SK-N-SH treated with all-trans-retinoic acid at 6 μM for 48 hours (cell line): ENCODE data around the gene GPR34.

ENCODE experiments used
- ATAC-seq: fragments of 200-7000 bp; cut with Tn5 transposase; 3 replicates; pipeline ENCODE4 v1.9.1; 2020; ENCODE audit warnings: mild to moderate bottlenecking, moderate library complexity
- ARNTL ChIP-seq: fragments of 450-650 bp; formaldehyde crosslinking; IDR thresholded peaks from 2 replicates; pipeline ENCODE4 v1.5.0; 2020; ENCODE audit warnings: low read depth, mild to moderate bottlenecking, moderate library complexity, borderline replicate concordance
- BACH2 ChIP-seq: fragments of 250-450 bp; sonication (Bioruptor Pico); IDR thresholded peaks from 2 replicates; pipeline ENCODE4 v1.9.0; 2021; ENCODE audit warnings: mild to moderate bottlenecking, borderline replicate concordance
- CSDC2 ChIP-seq: fragments of 250-450 bp; sonication (Bioruptor Pico); IDR thresholded peaks from 2 replicates; pipeline ENCODE4 v1.5.0; 2020; ENCODE audit warnings: mild to moderate bottlenecking, moderate library complexity
- ESRRG ChIP-seq: fragments of 250-450 bp; sonication (Bioruptor Pico); IDR thresholded peaks from 2 replicates; pipeline ENCODE4 v1.6.1; 2021; ENCODE audit warnings: mild to moderate bottlenecking
- GLIS3 ChIP-seq: fragments of 250-450 bp; sonication (Bioruptor Pico); IDR thresholded peaks from 2 replicates; pipeline ENCODE4 v1.5.0; 2020; ENCODE audit warnings: mild to moderate bottlenecking, moderate library complexity
- ISL1 ChIP-seq: fragments of 250-450 bp; sonication (Bioruptor Pico); IDR thresholded peaks from 2 replicates; pipeline ENCODE4 v2.1.2; 2022; ENCODE audit warnings: mild to moderate bottlenecking, moderate library complexity
- OSR1 ChIP-seq: fragments of 250-450 bp; sonication (Bioruptor Pico); IDR thresholded peaks from 2 replicates; pipeline ENCODE4 v1.8.0; 2022; ENCODE audit warnings: moderate library complexity, mild to moderate bottlenecking, inconsistent platforms
- PPARA ChIP-seq: fragments of 250-450 bp; sonication (Bioruptor Pico); IDR thresholded peaks from 2 replicates; pipeline ENCODE4 v1.5.0; 2020; ENCODE audit warnings: mild to moderate bottlenecking, borderline replicate concordance
- RARB ChIP-seq: fragments of 250-450 bp; sonication (Bioruptor Pico); IDR thresholded peaks from 2 replicates; pipeline ENCODE4 v1.8.0; 2021; ENCODE audit warnings: mild to moderate bottlenecking, moderate library complexity
- SNAI2 ChIP-seq: fragments of 250-450 bp; sonication (Bioruptor Pico); IDR thresholded peaks from 2 replicates; pipeline ENCODE4 v1.5.0; 2020; ENCODE audit warnings: mild to moderate bottlenecking, moderate library complexity
- TCF4 ChIP-seq: fragments of 250-450 bp; sonication (Bioruptor Pico); IDR thresholded peaks from 2 replicates; pipeline ENCODE4 v1.8.0; 2021; ENCODE audit warnings: mild to moderate bottlenecking, moderate library complexity, borderline replicate concordance
- TOX ChIP-seq: fragments of 250-450 bp; sonication (Bioruptor Pico); IDR thresholded peaks from 2 replicates; pipeline ENCODE4 v1.8.0; 2021; ENCODE audit warnings: mild to moderate bottlenecking, moderate library complexity, borderline replicate concordance
- ZC3H10 ChIP-seq: fragments of 250-450 bp; sonication (Bioruptor Pico); IDR thresholded peaks from 2 replicates; pipeline ENCODE4 v1.5.1; 2021; ENCODE audit warnings: mild to moderate bottlenecking, moderate library complexity
- ZFP3 ChIP-seq: fragments of 250-450 bp; sonication (Bioruptor Pico); IDR thresholded peaks from 2 replicates; pipeline ENCODE4 v1.5.0; 2020; ENCODE audit warnings: mild to moderate bottlenecking, moderate library complexity
- ZFP30 ChIP-seq: fragments of 450-650 bp; formaldehyde crosslinking; IDR thresholded peaks from 2 replicates; pipeline ENCODE4 v1.5.0; 2022; ENCODE audit warnings: mild to moderate bottlenecking, moderate library complexity
- ZNF565 ChIP-seq: fragments of 450-650 bp; formaldehyde crosslinking; conservative IDR thresholded peaks from 2 replicates; pipeline ENCODE4 v1.5.0; 2020; ENCODE audit warnings: low read depth, mild to moderate bottlenecking, moderate library complexity
- ZNF70 ChIP-seq: fragments of 450-650 bp; formaldehyde crosslinking; IDR thresholded peaks from 2 replicates; pipeline ENCODE4 v1.5.0; 2020; ENCODE audit warnings: mild to moderate bottlenecking, moderate library complexity
- ZNF8 ChIP-seq: fragments of 450-650 bp; formaldehyde crosslinking; IDR thresholded peaks from 2 replicates; pipeline ENCODE4 v1.5.0; 2020; ENCODE audit warnings: mild to moderate bottlenecking, moderate library complexity
- TF ChIP-seq, protein P1 (sequence below): fragments of 250-450 bp; sonication (Bioruptor Pico); IDR thresholded peaks from 2 replicates; pipeline ENCODE4 v1.5.1; 2021; ENCODE audit warnings: mild to moderate bottlenecking, moderate library complexity
- TF ChIP-seq, protein P2 (sequence below): fragments of 250-450 bp; sonication (Bioruptor Pico); IDR thresholded peaks from 2 replicates; pipeline ENCODE4 v1.8.0; 2020; ENCODE audit warnings: mild to moderate bottlenecking, moderate library complexity, borderline replicate concordance
- TF ChIP-seq, protein P3 (sequence below): fragments of 250-450 bp; sonication (Bioruptor Pico); IDR thresholded peaks from 2 replicates; pipeline ENCODE4 v1.5.1; 2020; ENCODE audit warnings: low read depth, mild to moderate bottlenecking, moderate library complexity
- TF ChIP-seq, protein P4 (sequence below): fragments of 250-450 bp; sonication (Bioruptor Pico); IDR thresholded peaks from 2 replicates; pipeline ENCODE4 v1.5.0; 2020; ENCODE audit warnings: mild to moderate bottlenecking, moderate library complexity
- TF ChIP-seq, protein P5 (sequence below): fragments of 250-450 bp; sonication (Bioruptor Pico); IDR thresholded peaks from 2 replicates; pipeline ENCODE4 v1.8.0; 2021; ENCODE audit warnings: low read depth, mild to moderate bottlenecking, moderate library complexity, borderline replicate concordance

GPR34 gene

DNA sequence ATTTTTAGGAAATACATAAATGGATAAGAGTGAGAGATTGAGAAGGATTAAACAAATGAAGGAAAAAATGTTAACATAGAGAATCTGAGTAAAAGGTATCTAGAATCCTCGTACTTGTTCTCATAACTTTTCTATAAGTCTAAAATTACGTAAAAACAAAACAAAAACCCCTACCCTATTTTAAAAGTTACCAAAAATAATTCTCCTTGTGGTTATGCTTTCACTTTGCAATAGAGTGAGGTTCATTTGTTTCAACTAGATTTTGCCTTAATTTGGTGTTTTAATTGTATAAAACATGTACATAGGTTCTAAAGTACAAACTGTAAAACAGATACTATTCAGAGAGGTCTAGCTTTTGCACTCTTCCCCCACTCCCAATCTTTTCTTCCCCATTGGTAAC lies 3.8 kb upstream of the GPR34 start:
- TF ChIP-seq GLIS3 (no peak), ZFP30 (CRISPR knock-in tag) (no peak), ESRRG (CRISPR knock-in tag) (no peak), CSDC2 (CRISPR knock-in tag) (no peak), TCF4 (CRISPR knock-in tag) (no peak), PPARA (no peak), ZNF70 (CRISPR knock-in tag) (no peak)
- no peak for ATAC-seq

DNA sequence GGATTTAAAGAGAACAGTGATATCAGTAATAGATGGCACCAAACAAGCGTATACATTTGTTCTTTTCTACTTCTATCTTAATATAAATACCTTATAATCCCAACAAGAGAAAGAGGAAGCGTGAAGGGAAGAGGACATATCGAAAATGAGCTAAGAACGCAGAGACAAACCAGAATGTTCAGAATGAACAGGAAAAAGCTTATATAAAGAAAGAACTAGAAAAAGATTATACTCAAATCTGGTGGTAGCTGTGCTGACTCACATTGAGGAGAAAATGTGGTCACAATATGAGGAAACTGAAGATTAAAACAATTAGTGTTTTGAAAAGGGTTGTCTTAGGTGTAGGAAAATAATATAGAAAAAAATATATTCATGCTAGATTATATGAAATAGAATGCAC lies 2.0 kb upstream of the GPR34 start:
- ATAC-seq: no peak
- TF ChIP-seq, protein P1, sequence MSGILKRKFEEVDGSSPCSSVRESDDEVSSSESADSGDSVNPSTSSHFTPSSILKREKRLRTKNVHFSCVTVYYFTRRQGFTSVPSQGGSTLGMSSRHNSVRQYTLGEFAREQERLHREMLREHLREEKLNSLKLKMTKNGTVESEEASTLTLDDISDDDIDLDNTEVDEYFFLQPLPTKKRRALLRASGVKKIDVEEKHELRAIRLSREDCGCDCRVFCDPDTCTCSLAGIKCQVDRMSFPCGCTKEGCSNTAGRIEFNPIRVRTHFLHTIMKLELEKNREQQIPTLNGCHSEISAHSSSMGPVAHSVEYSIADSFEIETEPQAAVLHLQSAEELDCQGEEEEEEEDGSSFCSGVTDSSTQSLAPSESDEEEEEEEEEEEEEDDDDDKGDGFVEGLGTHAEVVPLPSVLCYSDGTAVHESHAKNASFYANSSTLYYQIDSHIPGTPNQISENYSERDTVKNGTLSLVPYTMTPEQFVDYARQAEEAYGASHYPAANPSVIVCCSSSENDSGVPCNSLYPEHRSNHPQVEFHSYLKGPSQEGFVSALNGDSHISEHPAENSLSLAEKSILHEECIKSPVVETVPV (CRISPR knock-in tag): no peak
- no peak for TF ChIP-seq ZC3H10 (CRISPR knock-in tag)
- TF ChIP-seq TOX: no peak
- no peak for TF ChIP-seq OSR1 (CRISPR knock-in tag)
- TF ChIP-seq ZNF565: no peak
- TF ChIP-seq, protein P2, sequence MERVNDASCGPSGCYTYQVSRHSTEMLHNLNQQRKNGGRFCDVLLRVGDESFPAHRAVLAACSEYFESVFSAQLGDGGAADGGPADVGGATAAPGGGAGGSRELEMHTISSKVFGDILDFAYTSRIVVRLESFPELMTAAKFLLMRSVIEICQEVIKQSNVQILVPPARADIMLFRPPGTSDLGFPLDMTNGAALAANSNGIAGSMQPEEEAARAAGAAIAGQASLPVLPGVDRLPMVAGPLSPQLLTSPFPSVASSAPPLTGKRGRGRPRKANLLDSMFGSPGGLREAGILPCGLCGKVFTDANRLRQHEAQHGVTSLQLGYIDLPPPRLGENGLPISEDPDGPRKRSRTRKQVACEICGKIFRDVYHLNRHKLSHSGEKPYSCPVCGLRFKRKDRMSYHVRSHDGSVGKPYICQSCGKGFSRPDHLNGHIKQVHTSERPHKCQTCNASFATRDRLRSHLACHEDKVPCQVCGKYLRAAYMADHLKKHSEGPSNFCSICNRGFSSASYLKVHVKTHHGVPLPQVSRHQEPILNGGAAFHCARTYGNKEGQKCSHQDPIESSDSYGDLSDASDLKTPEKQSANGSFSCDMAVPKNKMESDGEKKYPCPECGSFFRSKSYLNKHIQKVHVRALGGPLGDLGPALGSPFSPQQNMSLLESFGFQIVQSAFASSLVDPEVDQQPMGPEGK: no peak
- TF ChIP-seq, protein P3, sequence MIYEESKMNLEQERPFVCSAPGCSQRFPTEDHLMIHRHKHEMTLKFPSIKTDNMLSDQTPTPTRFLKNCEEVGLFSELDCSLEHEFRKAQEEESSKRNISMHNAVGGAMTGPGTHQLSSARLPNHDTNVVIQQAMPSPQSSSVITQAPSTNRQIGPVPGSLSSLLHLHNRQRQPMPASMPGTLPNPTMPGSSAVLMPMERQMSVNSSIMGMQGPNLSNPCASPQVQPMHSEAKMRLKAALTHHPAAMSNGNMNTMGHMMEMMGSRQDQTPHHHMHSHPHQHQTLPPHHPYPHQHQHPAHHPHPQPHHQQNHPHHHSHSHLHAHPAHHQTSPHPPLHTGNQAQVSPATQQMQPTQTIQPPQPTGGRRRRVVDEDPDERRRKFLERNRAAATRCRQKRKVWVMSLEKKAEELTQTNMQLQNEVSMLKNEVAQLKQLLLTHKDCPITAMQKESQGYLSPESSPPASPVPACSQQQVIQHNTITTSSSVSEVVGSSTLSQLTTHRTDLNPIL (CRISPR knock-in tag): no peak
- no peak for TF ChIP-seq ARNTL (CRISPR knock-in tag)
- TF ChIP-seq, protein P4, sequence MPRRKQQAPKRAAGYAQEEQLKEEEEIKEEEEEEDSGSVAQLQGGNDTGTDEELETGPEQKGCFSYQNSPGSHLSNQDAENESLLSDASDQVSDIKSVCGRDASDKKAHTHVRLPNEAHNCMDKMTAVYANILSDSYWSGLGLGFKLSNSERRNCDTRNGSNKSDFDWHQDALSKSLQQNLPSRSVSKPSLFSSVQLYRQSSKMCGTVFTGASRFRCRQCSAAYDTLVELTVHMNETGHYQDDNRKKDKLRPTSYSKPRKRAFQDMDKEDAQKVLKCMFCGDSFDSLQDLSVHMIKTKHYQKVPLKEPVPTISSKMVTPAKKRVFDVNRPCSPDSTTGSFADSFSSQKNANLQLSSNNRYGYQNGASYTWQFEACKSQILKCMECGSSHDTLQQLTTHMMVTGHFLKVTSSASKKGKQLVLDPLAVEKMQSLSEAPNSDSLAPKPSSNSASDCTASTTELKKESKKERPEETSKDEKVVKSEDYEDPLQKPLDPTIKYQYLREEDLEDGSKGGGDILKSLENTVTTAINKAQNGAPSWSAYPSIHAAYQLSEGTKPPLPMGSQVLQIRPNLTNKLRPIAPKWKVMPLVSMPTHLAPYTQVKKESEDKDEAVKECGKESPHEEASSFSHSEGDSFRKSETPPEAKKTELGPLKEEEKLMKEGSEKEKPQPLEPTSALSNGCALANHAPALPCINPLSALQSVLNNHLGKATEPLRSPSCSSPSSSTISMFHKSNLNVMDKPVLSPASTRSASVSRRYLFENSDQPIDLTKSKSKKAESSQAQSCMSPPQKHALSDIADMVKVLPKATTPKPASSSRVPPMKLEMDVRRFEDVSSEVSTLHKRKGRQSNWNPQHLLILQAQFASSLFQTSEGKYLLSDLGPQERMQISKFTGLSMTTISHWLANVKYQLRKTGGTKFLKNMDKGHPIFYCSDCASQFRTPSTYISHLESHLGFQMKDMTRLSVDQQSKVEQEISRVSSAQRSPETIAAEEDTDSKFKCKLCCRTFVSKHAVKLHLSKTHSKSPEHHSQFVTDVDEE (CRISPR knock-in tag): no peak
- no peak for TF ChIP-seq SNAI2 (CRISPR knock-in tag)
- no peak for TF ChIP-seq RARB
- TF ChIP-seq TCF4 (CRISPR knock-in tag): no peak
- TF ChIP-seq ISL1 (CRISPR knock-in tag): no peak
- TF ChIP-seq, protein P5, sequence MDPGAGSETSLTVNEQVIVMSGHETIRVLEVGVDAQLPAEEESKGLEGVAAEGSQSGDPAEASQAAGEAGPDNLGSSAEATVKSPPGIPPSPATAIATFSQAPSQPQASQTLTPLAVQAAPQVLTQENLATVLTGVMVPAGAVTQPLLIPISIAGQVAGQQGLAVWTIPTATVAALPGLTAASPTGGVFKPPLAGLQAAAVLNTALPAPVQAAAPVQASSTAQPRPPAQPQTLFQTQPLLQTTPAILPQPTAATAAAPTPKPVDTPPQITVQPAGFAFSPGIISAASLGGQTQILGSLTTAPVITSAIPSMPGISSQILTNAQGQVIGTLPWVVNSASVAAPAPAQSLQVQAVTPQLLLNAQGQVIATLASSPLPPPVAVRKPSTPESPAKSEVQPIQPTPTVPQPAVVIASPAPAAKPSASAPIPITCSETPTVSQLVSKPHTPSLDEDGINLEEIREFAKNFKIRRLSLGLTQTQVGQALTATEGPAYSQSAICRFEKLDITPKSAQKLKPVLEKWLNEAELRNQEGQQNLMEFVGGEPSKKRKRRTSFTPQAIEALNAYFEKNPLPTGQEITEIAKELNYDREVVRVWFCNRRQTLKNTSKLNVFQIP: no peak
- TF ChIP-seq ZFP30 (CRISPR knock-in tag): no peak
- no peak for TF ChIP-seq BACH2 (CRISPR knock-in tag)
- no peak for TF ChIP-seq ESRRG (CRISPR knock-in tag)
- no peak for TF ChIP-seq ZNF8 (CRISPR knock-in tag)
- TF ChIP-seq, all 23 proteins: peak for 0

DNA sequence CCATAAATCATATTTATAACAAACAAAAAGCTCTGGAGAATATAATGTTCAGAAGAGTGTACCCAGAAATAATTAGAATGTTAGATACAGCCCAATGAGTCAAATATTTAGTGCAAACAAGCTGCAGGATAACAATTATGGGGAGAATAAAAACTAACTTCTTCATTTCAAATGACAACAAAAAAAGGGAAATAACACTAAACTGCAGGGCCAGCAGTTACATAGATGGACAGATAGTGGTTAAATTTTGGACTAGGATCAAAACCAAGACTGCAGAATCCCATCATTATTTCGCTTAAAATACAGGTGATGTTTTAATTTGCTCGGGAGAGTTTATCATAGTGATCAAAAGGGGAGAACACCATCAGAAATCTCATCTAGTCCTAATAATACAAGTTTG lies 617 bp upstream of the GPR34 start:
- no peak for ATAC-seq
- TF ChIP-seq SNAI2 (CRISPR knock-in tag): no peak
- TF ChIP-seq, protein P1 (CRISPR knock-in tag): no peak
- TF ChIP-seq, protein P3 (CRISPR knock-in tag): no peak
- no peak for TF ChIP-seq TCF4 (CRISPR knock-in tag)
- no peak for TF ChIP-seq RARB
- no peak for TF ChIP-seq ISL1 (CRISPR knock-in tag)
- no peak for TF ChIP-seq BACH2 (CRISPR knock-in tag)
- TF ChIP-seq CSDC2 (CRISPR knock-in tag): no peak
- no peak for TF ChIP-seq ESRRG (CRISPR knock-in tag)
- no peak for TF ChIP-seq ZNF565
- no peak for TF ChIP-seq ZFP3 (CRISPR knock-in tag)
- TF ChIP-seq TOX: no peak
- TF ChIP-seq, protein P4 (CRISPR knock-in tag): no peak
- TF ChIP-seq GLIS3: no peak
- no peak for TF ChIP-seq ZC3H10 (CRISPR knock-in tag)
